HUES6 (cell line): ENCODE results near the gene EFNA5.

Experiments
- H3K27ac ChIP-seq: 2 replicates; pipeline ENCODE4 v1.7.0; 2013; ENCODE audit warnings: low read depth, mild to moderate bottlenecking, low read length, inconsistent platforms
- H3K27me3 ChIP-seq: 2 replicates; pipeline ENCODE4 v1.6.1; 2013; ENCODE audit warnings: low read length; ENCODE audit not compliant: control insufficient read depth, insufficient read depth
- H3K36me3 ChIP-seq: 2 replicates; pipeline ENCODE4 v1.6.1; 2013; ENCODE audit warnings: low read length; ENCODE audit not compliant: control insufficient read depth, insufficient read depth
- H3K4me1 ChIP-seq: 2 replicates; pipeline ENCODE4 v1.6.1; 2013; ENCODE audit warnings: low read length; ENCODE audit not compliant: control insufficient read depth, insufficient read depth
- H3K4me3 ChIP-seq: 2 replicates; pipeline ENCODE4 v1.5.1; 2013; ENCODE audit warnings: low read depth, low read length
- H3K9ac ChIP-seq: one replicate; pipeline ENCODE4 v1.6.1; 2013; ENCODE audit warnings: mild to moderate bottlenecking, low read length
- H3K9me3 ChIP-seq: 2 replicates; pipeline ENCODE4 v1.6.1; 2013; ENCODE audit warnings: low read depth, low read length; ENCODE audit not compliant: control insufficient read depth, insufficient read depth

EFNA5 gene

GRCh38 chr5:107468276-107468675, 202.5 kb downstream of the EFNA5 start:
- Histone ChIP-seq H3K9me3 (no peaks in the 10 kb centered on the region), H3K36me3 (no peaks in the 10 kb centered on the region), H3K27ac (no peak overlapping the region), H3K27me3 (no peaks in the 10 kb centered on the region), H3K4me3 (no peak overlapping the region), H3K9ac (no peak overlapping the region), H3K4me1 (peaks cover 85% of the 10 kb centered on the region)

DNA sequence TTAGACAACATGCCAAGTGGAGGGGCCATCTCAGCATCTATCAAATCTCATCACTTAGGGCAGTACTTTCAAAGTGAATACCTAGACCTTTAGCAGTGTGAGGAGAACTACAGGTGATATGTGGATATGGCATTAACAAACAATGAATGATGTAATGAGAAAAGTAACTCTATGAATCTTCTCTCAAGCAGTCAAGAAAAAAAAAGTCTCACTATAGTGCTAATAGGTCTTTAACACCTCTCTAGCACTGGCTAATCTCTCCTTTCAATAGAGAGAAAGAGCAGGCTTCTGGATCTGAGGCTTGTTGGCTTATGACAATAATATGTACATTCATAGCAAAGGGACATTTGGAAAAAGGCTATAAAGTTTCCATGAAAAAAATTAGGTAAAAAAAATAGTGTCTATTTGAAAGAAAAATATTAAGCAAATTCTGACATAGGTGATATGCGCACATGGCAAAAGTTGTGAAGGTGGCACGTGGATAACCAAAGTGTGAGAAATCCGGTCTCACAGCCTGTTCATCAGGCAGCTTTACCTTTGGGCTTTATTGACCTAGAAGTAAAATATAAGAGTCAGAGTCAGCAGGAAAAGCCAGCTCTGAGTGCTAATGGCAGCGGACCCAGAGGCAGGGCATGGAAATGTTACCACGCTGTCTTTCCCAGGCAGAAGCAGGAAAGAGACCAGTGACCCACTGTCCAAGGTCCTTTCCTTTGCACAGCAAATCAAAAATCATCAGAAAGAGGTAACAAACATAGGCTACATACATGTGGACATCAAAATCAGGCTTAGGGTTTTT, 203.4 kb downstream of the EFNA5 start:
- Histone ChIP-seq H3K9ac (no peak overlapping the region), H3K27ac (no peak overlapping the region), H3K36me3 (no peaks in the 10 kb centered on the region), H3K4me1 (peaks cover 78% of the 10 kb centered on the region), H3K27me3 (no peaks in the 10 kb centered on the region), H3K4me3 (no peak overlapping the region), H3K9me3 (no peaks in the 10 kb centered on the region)

DNA sequence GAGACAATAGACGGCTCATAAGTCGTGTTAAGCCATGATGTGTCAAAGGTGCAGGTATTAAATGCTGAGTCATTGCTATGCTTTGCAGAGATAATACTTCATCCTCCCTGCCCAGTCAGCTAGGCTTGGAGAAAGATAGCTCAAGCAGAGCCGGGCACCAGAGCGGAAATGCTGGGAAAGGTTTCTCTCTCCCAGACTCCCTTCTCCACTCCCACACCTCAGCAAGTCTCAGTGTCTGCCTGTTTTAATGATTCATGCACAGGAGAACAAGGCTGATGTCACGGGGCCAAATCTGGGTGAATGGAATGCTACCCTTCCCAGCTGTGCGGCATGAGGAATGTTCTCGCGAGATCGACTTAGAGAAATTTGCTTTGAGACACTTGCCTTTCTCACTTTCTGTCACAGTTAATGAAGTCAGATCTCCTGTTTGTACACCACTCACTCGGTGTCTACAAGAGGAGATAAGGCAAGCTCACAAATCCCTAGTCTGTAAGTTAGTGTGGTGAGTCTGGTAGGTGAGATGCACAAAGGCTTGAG, 204.4 kb downstream of the EFNA5 start:
- Histone ChIP-seq H3K9me3 (no peaks in the 10 kb centered on the region), H3K27me3 (no peaks in the 10 kb centered on the region), H3K4me1 (peaks cover 77% of the 10 kb centered on the region), H3K4me3 (no peak overlapping the region), H3K9ac (no peak overlapping the region), H3K36me3 (no peaks in the 10 kb centered on the region), H3K27ac (no peak overlapping the region)

- no peaks in the 10 kb centered on the region for H3K9me3 ChIP-seq
- no peak overlapping the region for H3K27ac ChIP-seq
- no peak overlapping the region for H3K4me3 ChIP-seq
- no peak overlapping the region for H3K9ac ChIP-seq
- H3K27me3 ChIP-seq = no peaks in the 10 kb centered on the region
- peaks cover 76% of the 10 kb centered on the region for H3K4me1 ChIP-seq
- H3K36me3 ChIP-seq = no peaks in the 10 kb centered on the region
Measured at GRCh38 chr5:107464876-107465275, 205.9 kb downstream of the EFNA5 start.

DNA sequence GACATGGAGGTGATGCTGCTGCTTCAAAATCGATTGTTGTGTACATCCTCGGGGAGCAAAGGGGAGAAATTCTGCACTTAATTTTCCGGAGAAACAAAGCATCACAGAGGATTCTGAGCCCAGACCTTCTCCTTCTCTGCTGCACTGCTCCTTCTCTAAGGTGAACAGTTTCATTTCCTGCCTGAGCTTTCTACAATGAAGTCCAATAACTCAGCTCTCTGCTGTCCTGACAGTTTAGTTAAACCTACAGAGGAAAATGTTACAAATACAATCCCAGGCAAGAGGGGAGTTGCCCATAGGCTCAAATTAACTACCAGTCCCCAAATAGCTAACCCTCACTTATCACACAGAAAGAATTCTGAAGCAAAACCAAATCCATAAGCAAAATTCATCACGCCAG, 206.3 kb downstream of the EFNA5 start:
- Histone ChIP-seq H3K9ac (no peak overlapping the region), H3K4me1 (peaks cover 72% of the 10 kb centered on the region), H3K36me3 (no peaks in the 10 kb centered on the region), H3K27ac (no peak overlapping the region), H3K9me3 (no peaks in the 10 kb centered on the region), H3K4me3 (no peak overlapping the region), H3K27me3 (no peaks in the 10 kb centered on the region)

DNA sequence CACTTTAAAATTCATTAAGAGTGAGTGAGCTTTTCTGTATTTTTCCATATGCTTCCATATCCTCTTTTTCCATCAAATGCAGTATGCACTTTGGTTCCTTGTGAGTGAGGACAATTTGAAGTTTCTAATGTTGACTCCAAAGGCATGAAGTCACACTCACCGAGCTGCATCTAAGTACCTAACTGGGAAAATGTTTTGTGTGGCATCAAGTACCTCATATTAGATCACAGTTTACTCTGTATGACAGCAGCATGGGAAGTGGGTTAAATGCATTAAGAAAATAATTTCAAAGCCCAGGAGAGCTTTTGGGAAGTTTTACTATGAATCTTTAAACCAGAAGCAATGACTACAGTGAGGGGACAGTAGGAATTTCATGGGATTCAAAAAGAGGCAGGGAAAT, 207.0 kb downstream of the EFNA5 start:
- Histone ChIP-seq H3K9me3 (no peaks in the 10 kb centered on the region), H3K4me1 (peaks cover 65% of the 10 kb centered on the region), H3K9ac (no peak overlapping the region), H3K36me3 (no peaks in the 10 kb centered on the region), H3K27ac (no peak overlapping the region), H3K27me3 (no peaks in the 10 kb centered on the region), H3K4me3 (no peak overlapping the region)

- no peak overlapping the region for H3K4me3 ChIP-seq
- no peaks in the 10 kb centered on the region for H3K9me3 ChIP-seq
- no peaks in the 10 kb centered on the region for H3K27me3 ChIP-seq
- H3K4me1 ChIP-seq = peaks cover 61% of the 10 kb centered on the region
- H3K9ac ChIP-seq = no peak overlapping the region
- H3K27ac ChIP-seq = no peak overlapping the region
- no peaks in the 10 kb centered on the region for H3K36me3 ChIP-seq
Measured at GRCh38 chr5:107461770-107462169, 209.0 kb downstream of the EFNA5 start.

DNA sequence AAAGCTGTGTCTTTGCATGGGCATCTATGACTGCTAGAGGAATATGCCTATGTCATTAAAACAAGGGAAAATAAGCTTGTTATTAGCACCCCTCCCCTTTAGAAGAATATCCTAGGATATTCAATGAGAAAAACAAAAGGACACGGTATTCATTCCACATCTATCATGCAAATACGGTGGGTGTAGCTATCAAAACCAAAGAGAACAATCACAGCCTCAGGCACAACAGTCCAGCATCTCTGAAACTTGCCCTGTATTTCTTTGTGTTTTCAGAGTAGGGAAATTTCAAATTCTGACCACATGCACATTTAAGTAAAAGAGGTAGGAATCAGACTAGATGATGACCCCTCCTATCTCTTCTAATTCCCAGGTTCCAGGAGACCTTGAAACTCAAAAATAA, 209.9 kb downstream of the EFNA5 start:
- Histone ChIP-seq H3K27ac (no peak overlapping the region), H3K9ac (no peak overlapping the region), H3K36me3 (no peaks in the 10 kb centered on the region), H3K4me1 (peaks cover 61% of the 10 kb centered on the region), H3K4me3 (no peak overlapping the region), H3K9me3 (no peaks in the 10 kb centered on the region), H3K27me3 (no peaks in the 10 kb centered on the region)

- no peak overlapping the region for H3K27ac ChIP-seq
- peaks cover 61% of the 10 kb centered on the region for H3K4me1 ChIP-seq
Measured at GRCh38 chr5:107459605-107460004, 211.1 kb downstream of the EFNA5 start.

GRCh38 chr5:107458322-107458721, 212.4 kb downstream of the EFNA5 start:
- Histone ChIP-seq H3K4me1 (peaks cover 52% of the 10 kb centered on the region), H3K36me3 (no peaks in the 10 kb centered on the region), H3K9me3 (no peaks in the 10 kb centered on the region), H3K9ac (no peak overlapping the region), H3K4me3 (no peak overlapping the region), H3K27me3 (no peaks in the 10 kb centered on the region), H3K27ac (no peak overlapping the region)

More at GRCh38 chr5:107459605-107460004, 211.1 kb downstream of the EFNA5 start:
- no peaks in the 10 kb centered on the region for H3K36me3 ChIP-seq
- no peaks in the 10 kb centered on the region for H3K9me3 ChIP-seq
- H3K27me3 ChIP-seq = no peaks in the 10 kb centered on the region
- no peak overlapping the region for H3K9ac ChIP-seq
- no peak overlapping the region for H3K4me3 ChIP-seq

GRCh38 chr5:107457881-107458280, 212.9 kb downstream of the EFNA5 start:
- no peak overlapping the region for H3K9ac ChIP-seq
- H3K27ac ChIP-seq = no peak overlapping the region
- no peak overlapping the region for H3K4me3 ChIP-seq
- peaks cover 52% of the 10 kb centered on the region for H3K4me1 ChIP-seq
- H3K27me3 ChIP-seq = no peaks in the 10 kb centered on the region
- no peaks in the 10 kb centered on the region for H3K9me3 ChIP-seq
- H3K36me3 ChIP-seq = no peaks in the 10 kb centered on the region
